DMS114 treated with DMSO at 0.1 percent for 48 hours (cell line): Measurements from ENCODE around the gene IFRD1.
A peak's percentile ranks its signal among the peaks of the same experiment; 100 is the strongest.

Experiments used
- DNase-seq: peaks from one replicate; lab custom pipeline; 2025; ENCODE audit not compliant: unreplicated experiment; lab: John Stamatoyannopoulos, UW

IFRD1 gene

GRCh38 chr7:112449902-112450806, at the start of gene IFRD1:
Gene IFRD1, plus strand, starts transcription at chr7:112450460. Its CDS starts 229 bp downstream, at chr7:112450689.
- peak; percentile 93 for DNase-seq

- no peak for DNase-seq
These were observed 45.9 kb upstream of the IFRD1 start for GRCh38 chr7:112404321-112404720.

GRCh38 chr7:112405286-112405685, 45.0 kb upstream of the IFRD1 start:
- no peak for DNase-seq

GRCh38 chr7:112407261-112407660, 43.0 kb upstream of the IFRD1 start:
- DNase-seq = no peak

- no peak for DNase-seq
These were observed 40.2 kb upstream of the IFRD1 start for GRCh38 chr7:112410092-112410491.

- peak; percentile 13 for DNase-seq
These were observed 39.0 kb upstream of the IFRD1 start for GRCh38 chr7:112411186-112411795.

GRCh38 chr7:112414855-112415490, 35.3 kb upstream of the IFRD1 start:
- DNase-seq = peak; percentile 28

- no peak for DNase-seq
These were observed 34.1 kb upstream of the IFRD1 start for GRCh38 chr7:112416127-112416526.

- no peak for DNase-seq
These were observed 30.6 kb upstream of the IFRD1 start for GRCh38 chr7:112419543-112420130.

- no peak for DNase-seq
These were observed 29.9 kb upstream of the IFRD1 start for GRCh38 chr7:112420236-112420861.

- DNase-seq = no peak
These were observed 28.4 kb upstream of the IFRD1 start for GRCh38 chr7:112421666-112422486.

- no peak for DNase-seq
These were observed 27.3 kb upstream of the IFRD1 start for GRCh38 chr7:112422842-112423496.

- DNase-seq = no peak
These were observed 26.3 kb upstream of the IFRD1 start for GRCh38 chr7:112423987-112424386.

- no peak for DNase-seq
These were observed 22.3 kb upstream of the IFRD1 start for GRCh38 chr7:112427984-112428383.

- no peak for DNase-seq
These were observed 21.5 kb upstream of the IFRD1 start for GRCh38 chr7:112428715-112429114.

- no peak for DNase-seq
These were observed 19.6 kb upstream of the IFRD1 start for GRCh38 chr7:112430649-112431048.

- no peak for DNase-seq
These were observed 18.5 kb upstream of the IFRD1 start for GRCh38 chr7:112431803-112432202.

- DNase-seq = no peak
These were observed 17.0 kb upstream of the IFRD1 start for GRCh38 chr7:112433289-112433688.

GRCh38 chr7:112437072-112437471, 13.2 kb upstream of the IFRD1 start:
- no peak for DNase-seq

- no peak for DNase-seq
These were observed 10.8 kb upstream of the IFRD1 start for GRCh38 chr7:112439476-112439875.
